HepG2 (cell line): Measurements from ENCODE around the gene TMX1. TPM values are rescaled to one million over a fixed set of nuclear protein-coding genes. Genes with fewer than 3 reads are reported as not detected.

Experiments
- ATAC-seq: fragments of 200-7000 bp; cut with Tn5 transposase; 3 replicates; pipeline ENCODE4 v1.9.1; 2020; ENCODE audit warnings: mild to moderate bottlenecking, moderate library complexity
- BruUV-seq: library from RNA; stranded (reverse); fragments of 400-500 nt; replicated peaks from 2 replicates; lab custom pipeline; 2021; lab: Mats Ljungman, UMichigan
- CTCF ChIA-PET: fragments of 300-600 bp; formaldehyde crosslinking; extraction: SDS; loops from one replicate; lab custom pipeline; 2021; ENCODE audit warnings: low total read pairs, inconsistent platforms, low intra/inter-chr PET ratio; lab: Yijun Ruan, JAX
- POLR2A ChIA-PET: fragments of 350-600 bp; sonication (Branson Sonifier 250); formaldehyde crosslinking; loops from one replicate; lab custom pipeline; 2020; ENCODE audit warnings: antibody characterized with exemption, inconsistent platforms; lab: Yijun Ruan, JAX
- DNase-seq: peaks from one replicate; pipeline ENCODE4 v3.0.0-alpha.2; 2015; ENCODE audit warnings: low spot score
- FAIRE-seq: peaks from 3 replicates; lab custom pipeline; 2011; peaks lifted over from hg19 to GRCh38; lab: Jason Lieb, UNC
- H2AFZ ChIP-seq: one replicate; pipeline ENCODE4 v1.6.1; 2011; ENCODE audit warnings: low read length, inconsistent platforms
- H3K27ac ChIP-seq: fragments of 300-600 bp; 3 replicates; pipeline ENCODE4 v1.8.0; 2011; ENCODE audit warnings: mixed run types, mild to moderate bottlenecking, mixed read lengths, low read length, inconsistent platforms; ENCODE audit not compliant: insufficient read depth; ENCODE audit errors: extremely low read length
- H3K27me3 ChIP-seq, 2 experiments: fragments of 200-600 bp in 1 of 2; 2 replicates in 1 of 2; 3 replicates in 1 of 2; pipeline versions ENCODE4 v1.6.0 to v1.8.0; 2011; ENCODE audit warnings: low read length in 2 of 2, mild to moderate bottlenecking in 2 of 2, moderate library complexity in 2 of 2, inconsistent platforms in 1 of 2; ENCODE audit not compliant: insufficient read depth in 2 of 2, control insufficient read depth in 1 of 2
- H3K36me3 ChIP-seq, 2 experiments: fragments of 200-600 bp in 1 of 2; replicated peaks in 1 of 2; 2 replicates in 1 of 2; 3 replicates in 1 of 2; pipeline versions ENCODE4 v1.5.1 to v1.8.0; 2011; ENCODE audit warnings: low read length in 2 of 2, inconsistent platforms in 1 of 2; ENCODE audit not compliant: insufficient read depth in 2 of 2, control insufficient read depth in 1 of 2
- H3K4me1 ChIP-seq: 2 replicates; pipeline ENCODE4 v1.5.1; 2012; ENCODE audit warnings: low read length, inconsistent platforms; ENCODE audit not compliant: insufficient read depth
- H3K4me2 ChIP-seq: 2 replicates; pipeline ENCODE4 v1.6.0; 2011; ENCODE audit warnings: low read depth, low read length, inconsistent platforms
- H3K4me3 ChIP-seq, 3 experiments: fragments of 200-600 bp in 1 of 3; sonication (generic), shearing (Covaris generic) in 1 of 3; replicated peaks in 1 of 3; 2 replicates each; pipeline ENCODE4 v1.5.1; 2011 to 2016; ENCODE audit warnings: low read length in 3 of 3, inconsistent platforms in 2 of 3, low read depth in 2 of 3, mild to moderate bottlenecking in 2 of 3, control low read depth in 1 of 3, mixed read lengths in 1 of 3; ENCODE audit not compliant: insufficient read depth in 1 of 3
- H3K79me2 ChIP-seq: one replicate; pipeline ENCODE4 v1.6.1; 2011; ENCODE audit warnings: low read length, inconsistent platforms; ENCODE audit not compliant: insufficient read depth
- H3K9ac ChIP-seq: 2 replicates; pipeline ENCODE4 v1.6.0; 2011; ENCODE audit warnings: mild to moderate bottlenecking, low read depth, low read length, inconsistent platforms; ENCODE audit not compliant: insufficient read depth
- H3K9me3 ChIP-seq: 2 replicates; pipeline ENCODE4 v1.5.1; 2012; ENCODE audit warnings: mild to moderate bottlenecking, low read length
- H4K20me1 ChIP-seq: 2 replicates; pipeline ENCODE4 v1.6.0; 2011; ENCODE audit warnings: inconsistent platforms, mild to moderate bottlenecking, low read length, moderate library complexity; ENCODE audit not compliant: insufficient read depth
- ESRRA ChIP-seq: sonication (generic); formaldehyde crosslinking; IDR thresholded peaks from 2 replicates; pipeline ENCODE4 v1.5.1; 2020; ENCODE audit warnings: mild to moderate bottlenecking, low read depth, missing genetic modification reagents
- FOSL2 ChIP-seq: sonication (generic); formaldehyde crosslinking; IDR thresholded peaks from 2 replicates; pipeline ENCODE4 v1.4.0; 2020; ENCODE audit warnings: missing genetic modification reagents
- HMG20A ChIP-seq: IDR thresholded peaks from 2 replicates; pipeline ENCODE4 v1.6.1; 2016; ENCODE audit warnings: borderline replicate concordance
- KLF16 ChIP-seq, 2 experiments: sonication (generic) in 1 of 2; formaldehyde crosslinking in 1 of 2; IDR thresholded peaks; 2 replicates each; pipeline versions ENCODE4 v1.6.1 to v1.8.0; 2016 to 2023; ENCODE audit warnings: missing genetic modification reagents in 2 of 2, missing compliant biosample characterization in 1 of 2
- ZBTB21 ChIP-seq: sonication (generic); formaldehyde crosslinking; IDR thresholded peaks from 2 replicates; pipeline ENCODE4 v1.4.0; 2020; ENCODE audit warnings: missing genetic modification reagents
- ZNF136 ChIP-seq: sonication (generic); formaldehyde crosslinking; IDR thresholded peaks from 2 replicates; pipeline ENCODE4 v1.8.1; 2022; ENCODE audit warnings: low read depth, mild to moderate bottlenecking, moderate library complexity, missing genetic modification reagents
- ZNF260 ChIP-seq: sonication (generic); formaldehyde crosslinking; IDR thresholded peaks from 2 replicates; pipeline ENCODE4 v1.4.0; 2020; ENCODE audit warnings: missing genetic modification reagents, low read depth, mild to moderate bottlenecking, borderline replicate concordance
- ZNF431 ChIP-seq: sonication (generic); formaldehyde crosslinking; IDR thresholded peaks from 2 replicates; pipeline ENCODE4 v1.9.0; 2022; ENCODE audit warnings: missing genetic modification reagents, low read depth, mild to moderate bottlenecking, borderline replicate concordance
- ZNF432 ChIP-seq: sonication (generic); formaldehyde crosslinking; IDR thresholded peaks from 2 replicates; pipeline ENCODE4 v1.5.0; 2020; ENCODE audit warnings: missing genetic modification reagents, mild to moderate bottlenecking, borderline replicate concordance
- ZNF720 ChIP-seq: sonication (generic); formaldehyde crosslinking; IDR thresholded peaks from 2 replicates; pipeline ENCODE4 v1.4.0; 2020; ENCODE audit warnings: missing genetic modification reagents
- ZNF788 ChIP-seq: sonication (generic); formaldehyde crosslinking; IDR thresholded peaks from 2 replicates; pipeline ENCODE4 v1.5.0; 2020; ENCODE audit warnings: mild to moderate bottlenecking, missing genetic modification reagents, borderline replicate concordance
- ZNF83 ChIP-seq: sonication (generic); formaldehyde crosslinking; IDR thresholded peaks from 2 replicates; pipeline ENCODE4 v1.4.0; 2020; ENCODE audit warnings: missing genetic modification reagents, mild to moderate bottlenecking, borderline replicate concordance
- ZSCAN9 ChIP-seq: IDR thresholded peaks from 2 replicates; pipeline ENCODE4 v1.6.1; 2016; ENCODE audit warnings: borderline replicate concordance
- WGBS: methylation state at CpG from one replicate; pipeline ENCODE4 v1.1.6; 2017; ENCODE audit warnings: low lambda C conversion rate; 5-methylcytosine and 5-hydroxymethylcytosine counted together
- in situ Hi-C: cut with HindIII; loops from 2 replicates; pipeline ENCODE4 v1.10.0; 2017; ENCODE audit warnings: low pct_unique_long_range_greater_than_20kb; ENCODE audit not compliant: extremely low pct_ligation_motif_present
- intact Hi-C: fragments of 100-400 bp; cut with micrococcal nuclease; formaldehyde crosslinking; loops from one replicate; pipeline ENCODE4 v1.10.0; 2022; ENCODE audit not compliant: unreplicated experiment
- polyA plus RNA-seq, 8 experiments: library from polyadenylated mRNA; depleted of rRNA in 3 of 8; stranded (reverse) in 7 of 8; unstranded in 1 of 8; fragments of >200 nt; fragmentation: Illumina TruSeq in 4 of 8; extraction: Trizol in 4 of 8; gene quantifications; 2 replicates each; pipeline versions ENCODE4 v1.2.1 to v1.2.3, GENCODE V29; 2011 to 2016; ENCODE audit warnings: low read depth in 4 of 8, missing spikeins in 1 of 8, mixed read lengths in 1 of 8; ENCODE audit not compliant: insufficient read depth in 1 of 8
- total RNA-seq, 5 experiments: library from RNA; depleted of rRNA; stranded (reverse); fragments of >200 nt; fragmentation: Illumina TruSeq; extraction: Trizol; gene quantifications; 2 replicates each; pipeline ENCODE4 v1.2.3, GENCODE V29; 2016; ENCODE audit warnings: low read depth in 1 of 5
- TF ChIP-seq, protein P1 (sequence below): IDR thresholded peaks from 2 replicates; pipeline ENCODE4 v1.4.0; 2020; ENCODE audit warnings: mild to moderate bottlenecking, missing genetic modification reagents

The TMX1 gene
- total and polyA plus RNA-seq, 2 of the 13 experiments (the other 11 are each of a cell fraction or from before 2014, with no cell fraction given) = 23.0 to 56.8 TPM

DNA sequence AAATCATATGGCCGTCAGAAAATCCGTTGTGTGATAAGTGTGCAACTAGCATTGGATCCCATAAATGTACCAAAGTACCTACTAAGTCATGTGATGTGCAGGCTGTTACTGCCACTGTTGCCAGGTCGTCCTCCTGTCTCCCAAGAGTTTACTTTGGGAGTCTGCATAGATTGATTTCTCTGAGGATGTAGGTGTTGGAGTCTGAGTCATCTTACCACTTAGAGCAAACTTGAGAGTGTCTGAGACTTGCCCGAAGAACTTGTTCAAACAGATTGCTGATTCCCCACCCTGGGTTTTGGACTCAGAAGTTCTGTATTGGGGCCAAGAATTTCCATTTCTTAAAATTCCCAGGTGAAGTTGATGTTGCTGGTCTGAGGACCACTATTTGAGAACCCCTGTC is 11.4 kb downstream of the TMX1 start:
- H3K4me2 ChIP-seq = no peak overlapping the region
- no peak overlapping the region for H3K4me3 ChIP-seq
- no peak overlapping the region for H3K27ac ChIP-seq
- no peaks in the 10 kb centered on the region for H4K20me1 ChIP-seq
- no peaks in the 10 kb centered on the region for H3K27me3 ChIP-seq
- no peak for DNase-seq
- in situ Hi-C loops = no loop called here
- H3K9me3 ChIP-seq = no peaks in the 10 kb centered on the region
- no peak for ATAC-seq
- ChIA-PET POLR2A (no interaction called here), CTCF (no interaction called here)
- BruUV-seq = no TSS peak
- no peak overlapping the region for H2AFZ ChIP-seq
- FAIRE-seq = no peak
- no peak for TF ChIP-seq ZNF83
- no peak for TF ChIP-seq HMG20A (CRISPR knock-in tag)
- no peak for TF ChIP-seq FOSL2
- TF ChIP-seq ZNF136 (CRISPR knock-in tag) = no peak
- no peak for TF ChIP-seq ZNF788 (CRISPR knock-in tag)
- TF ChIP-seq ZNF431 (CRISPR knock-in tag) = no peak
- TF ChIP-seq ZBTB21 (CRISPR knock-in tag) = no peak
- no peak for TF ChIP-seq ESRRA
- TF ChIP-seq ZNF432 (CRISPR knock-in tag) = no peak
- no peak for TF ChIP-seq KLF16 (CRISPR knock-in tag; IDR thresholded peaks at IDR 0.05)
- TF ChIP-seq, protein P1, sequence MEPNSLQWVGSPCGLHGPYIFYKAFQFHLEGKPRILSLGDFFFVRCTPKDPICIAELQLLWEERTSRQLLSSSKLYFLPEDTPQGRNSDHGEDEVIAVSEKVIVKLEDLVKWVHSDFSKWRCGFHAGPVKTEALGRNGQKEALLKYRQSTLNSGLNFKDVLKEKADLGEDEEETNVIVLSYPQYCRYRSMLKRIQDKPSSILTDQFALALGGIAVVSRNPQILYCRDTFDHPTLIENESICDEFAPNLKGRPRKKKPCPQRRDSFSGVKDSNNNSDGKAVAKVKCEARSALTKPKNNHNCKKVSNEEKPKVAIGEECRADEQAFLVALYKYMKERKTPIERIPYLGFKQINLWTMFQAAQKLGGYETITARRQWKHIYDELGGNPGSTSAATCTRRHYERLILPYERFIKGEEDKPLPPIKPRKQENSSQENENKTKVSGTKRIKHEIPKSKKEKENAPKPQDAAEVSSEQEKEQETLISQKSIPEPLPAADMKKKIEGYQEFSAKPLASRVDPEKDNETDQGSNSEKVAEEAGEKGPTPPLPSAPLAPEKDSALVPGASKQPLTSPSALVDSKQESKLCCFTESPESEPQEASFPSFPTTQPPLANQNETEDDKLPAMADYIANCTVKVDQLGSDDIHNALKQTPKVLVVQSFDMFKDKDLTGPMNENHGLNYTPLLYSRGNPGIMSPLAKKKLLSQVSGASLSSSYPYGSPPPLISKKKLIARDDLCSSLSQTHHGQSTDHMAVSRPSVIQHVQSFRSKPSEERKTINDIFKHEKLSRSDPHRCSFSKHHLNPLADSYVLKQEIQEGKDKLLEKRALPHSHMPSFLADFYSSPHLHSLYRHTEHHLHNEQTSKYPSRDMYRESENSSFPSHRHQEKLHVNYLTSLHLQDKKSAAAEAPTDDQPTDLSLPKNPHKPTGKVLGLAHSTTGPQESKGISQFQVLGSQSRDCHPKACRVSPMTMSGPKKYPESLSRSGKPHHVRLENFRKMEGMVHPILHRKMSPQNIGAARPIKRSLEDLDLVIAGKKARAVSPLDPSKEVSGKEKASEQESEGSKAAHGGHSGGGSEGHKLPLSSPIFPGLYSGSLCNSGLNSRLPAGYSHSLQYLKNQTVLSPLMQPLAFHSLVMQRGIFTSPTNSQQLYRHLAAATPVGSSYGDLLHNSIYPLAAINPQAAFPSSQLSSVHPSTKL (CRISPR knock-in tag) = no peak
- TF ChIP-seq ZNF260 (CRISPR knock-in tag) = no peak
- no peak for TF ChIP-seq ZSCAN9 (CRISPR knock-in tag)
- TF ChIP-seq ZNF720 = no peak
- intact Hi-C loops = no loop called here
- 95% methylated on average over 4 of the region's 4 CpGs for WGBS
- H3K79me2 ChIP-seq = no peaks in the 10 kb centered on the region
- H3K4me1 ChIP-seq = no peaks in the 10 kb centered on the region
- peaks cover 12 to 56% of the 10 kb centered on the region in 2 experiments for H3K36me3 ChIP-seq
- no peak overlapping the region for H3K9ac ChIP-seq
